ENCODE measurements around the gene LDLR.

- TF ChIP-seq CTCF (IDR thresholded peaks at IDR 0.05): no peak
- no peak for TF ChIP-seq POLR2AphosphoS5 (IDR thresholded peaks at IDR 0.05)
Measured at GRCh38 chr19:11127905-11128304, 38.6 kb downstream of the LDLR start.
